Measurements from ENCODE around the gene CLEC16A.
"Not testable (repeated sequence)": the region's sequence is repeated elsewhere in the genome, so short reads cannot be mapped to it uniquely, and the experiment has no call there.

Gene CLEC16A

DNA sequence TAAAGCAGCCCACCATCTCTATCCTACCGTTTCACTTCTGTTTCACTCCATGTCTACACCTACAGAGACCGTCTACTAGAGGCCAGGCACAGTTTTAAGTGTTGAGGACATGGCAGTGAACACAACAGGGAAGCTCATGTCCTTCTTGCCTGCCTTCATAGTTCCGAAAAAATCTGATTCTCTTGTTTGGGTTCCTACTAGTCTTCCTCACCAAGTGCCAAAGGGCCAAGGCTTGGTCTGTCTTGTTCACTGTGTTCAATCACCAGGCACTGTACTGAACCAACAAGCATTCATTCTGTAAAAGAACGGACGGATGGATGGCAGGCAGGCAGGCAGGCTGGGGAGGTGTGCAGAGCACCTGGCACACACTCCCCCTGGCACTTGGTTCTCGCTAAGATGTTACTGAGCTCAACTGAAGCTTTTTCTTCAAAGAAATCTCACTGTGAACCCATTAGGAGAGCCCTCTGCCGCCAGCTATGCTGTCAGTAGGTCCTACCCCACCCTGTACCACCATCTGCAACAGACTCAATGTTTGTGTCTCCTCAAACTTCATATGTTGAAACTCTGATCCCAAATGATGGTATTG, 4.6 kb upstream of the CLEC16A start:
- no peak for DNase-seq (ENCODE audit: low read depth in 3 of 3, low spot score in 1 of 3)

DNA sequence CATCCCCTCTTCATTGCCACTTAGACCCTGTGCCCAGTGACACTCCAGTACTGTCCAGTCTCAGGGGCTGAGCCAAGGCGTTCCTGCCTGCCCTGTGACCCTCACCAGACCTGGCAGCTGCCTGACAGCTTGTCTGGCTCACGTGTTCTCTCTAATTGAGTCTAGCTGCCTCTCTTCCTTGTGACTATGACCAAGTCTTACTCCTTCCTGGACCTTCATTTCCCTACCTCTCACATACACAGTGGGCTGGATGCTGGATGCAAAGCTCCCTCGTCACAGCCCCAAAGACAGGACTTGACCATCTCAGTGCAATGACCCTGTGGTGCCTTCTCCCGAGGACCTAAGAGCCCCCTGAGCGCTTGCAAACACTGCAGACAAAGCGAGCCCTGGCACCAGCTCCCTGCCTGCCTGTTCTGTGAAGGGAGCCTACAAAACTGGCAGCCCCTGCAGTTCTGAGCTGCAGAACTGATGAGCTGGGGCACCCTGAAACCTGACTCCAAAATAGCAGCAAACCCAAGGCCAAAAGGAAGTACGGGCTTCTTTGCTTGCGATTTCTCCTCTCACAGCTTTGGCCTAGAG, 3.8 kb upstream of the CLEC16A start:
- DNase-seq (ENCODE audit: low read depth in 3 of 3, low spot score in 1 of 3) = no peak

DNA sequence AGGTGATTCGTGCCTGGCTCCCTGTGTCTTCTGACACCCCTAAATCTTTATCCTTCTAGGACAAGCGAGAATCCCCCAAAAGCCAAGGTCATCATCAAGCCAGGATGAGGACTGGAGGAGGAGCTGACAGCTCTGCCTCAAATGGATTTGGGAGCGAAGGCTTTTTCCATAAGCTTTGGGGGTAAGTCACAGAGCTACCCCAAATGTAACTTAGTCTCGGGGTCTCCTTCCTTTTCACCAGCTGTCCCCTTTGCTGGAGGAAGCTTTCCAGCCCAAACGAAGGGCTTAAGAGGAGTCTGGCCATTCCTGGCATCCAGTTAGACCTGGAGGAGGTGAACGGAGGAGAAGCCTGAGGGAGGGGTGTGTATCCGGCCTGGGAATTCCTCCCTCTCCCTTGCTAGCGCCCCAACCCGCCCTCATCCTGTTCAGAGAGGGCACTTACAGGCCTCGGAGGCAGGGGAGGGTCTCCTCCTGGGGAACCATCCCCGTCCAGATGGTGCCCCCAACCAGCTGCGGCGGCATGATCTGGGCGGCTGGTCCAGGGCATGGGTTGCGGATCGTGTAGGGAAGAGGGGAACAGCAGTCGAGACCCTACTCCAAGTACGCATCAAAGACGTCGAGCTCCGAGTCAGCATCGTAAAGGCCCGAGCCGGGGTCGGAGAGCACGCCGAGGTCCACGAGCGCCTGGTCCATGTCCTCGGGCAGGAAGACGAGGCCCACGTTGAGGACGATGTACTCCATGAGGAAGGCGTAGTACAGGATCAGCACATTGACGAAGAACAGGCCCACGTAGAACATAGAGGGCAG, 3.0 kb upstream of the CLEC16A start:
- DNase-seq (ENCODE audit: low read depth in 3 of 3, low spot score in 1 of 3) = no peak

- not testable (repeated sequence) for DNase-seq (ENCODE audit: low read depth in 3 of 3, low spot score in 1 of 3)
Measured at GRCh38 chr16:10941935-10942351, 2.4 kb upstream of the CLEC16A start.

DNA sequence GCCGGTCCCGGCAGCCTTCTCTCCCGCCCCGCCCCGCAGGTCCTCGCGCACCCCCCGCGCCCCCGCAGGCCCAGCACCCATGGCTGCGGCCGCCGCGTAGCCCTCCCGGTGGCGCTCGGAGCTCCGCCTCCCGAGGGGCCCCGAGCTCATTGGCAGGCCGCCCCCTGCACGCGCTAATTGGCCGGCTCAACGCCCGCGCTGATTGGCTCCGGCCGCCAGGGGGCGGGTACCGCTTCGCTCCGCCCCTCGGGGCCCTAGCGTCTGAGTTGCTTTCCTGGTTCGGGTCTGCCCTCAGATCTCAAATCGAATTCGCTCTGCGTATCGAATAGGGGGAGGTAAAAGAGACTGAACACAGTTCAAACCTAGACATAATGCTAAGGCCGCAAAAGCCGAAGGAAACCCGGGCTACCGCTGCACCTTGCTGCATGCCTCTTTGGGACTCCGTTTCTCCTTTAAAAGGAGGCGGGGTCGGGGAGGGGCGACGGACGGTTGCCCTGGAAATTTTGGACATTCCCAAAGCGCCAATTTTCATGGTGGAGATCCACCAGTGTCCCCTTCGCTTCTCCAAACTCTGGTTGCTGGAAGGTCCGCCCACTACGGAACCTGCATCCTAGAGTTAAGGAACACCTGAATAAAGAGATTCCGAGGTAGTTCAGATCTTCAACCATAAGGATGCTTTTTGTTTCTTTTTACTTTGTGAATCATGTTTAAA, 1.9 kb upstream of the CLEC16A start, which contains the start of gene DEXI:
DEXI (minus strand) TSS at position 117 of the 712 bp plus-strand sequence. CDS start 463 bp downstream, outside the sequence.
- DNase-seq (ENCODE audit: low read depth in 3 of 3, low spot score in 1 of 3) = peak; percentile 83 to 94 (median 92)

DNA sequence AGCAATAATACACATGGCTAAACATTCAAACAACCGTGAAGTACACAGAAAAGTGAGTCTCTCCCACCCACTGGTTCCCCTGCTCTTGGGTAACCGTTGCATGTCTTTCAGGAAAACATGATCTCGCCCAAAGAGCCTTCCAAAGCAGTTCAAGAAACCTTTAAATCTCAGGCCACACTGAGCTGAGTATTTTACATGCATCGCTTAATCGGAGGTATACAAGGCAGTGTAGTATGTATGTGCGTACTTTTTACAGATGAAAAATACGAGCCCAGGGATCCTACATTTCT, 1.4 kb upstream of the CLEC16A start:
- DNase-seq (ENCODE audit: low read depth in 3 of 3, low spot score in 1 of 3) = no peak

DNA sequence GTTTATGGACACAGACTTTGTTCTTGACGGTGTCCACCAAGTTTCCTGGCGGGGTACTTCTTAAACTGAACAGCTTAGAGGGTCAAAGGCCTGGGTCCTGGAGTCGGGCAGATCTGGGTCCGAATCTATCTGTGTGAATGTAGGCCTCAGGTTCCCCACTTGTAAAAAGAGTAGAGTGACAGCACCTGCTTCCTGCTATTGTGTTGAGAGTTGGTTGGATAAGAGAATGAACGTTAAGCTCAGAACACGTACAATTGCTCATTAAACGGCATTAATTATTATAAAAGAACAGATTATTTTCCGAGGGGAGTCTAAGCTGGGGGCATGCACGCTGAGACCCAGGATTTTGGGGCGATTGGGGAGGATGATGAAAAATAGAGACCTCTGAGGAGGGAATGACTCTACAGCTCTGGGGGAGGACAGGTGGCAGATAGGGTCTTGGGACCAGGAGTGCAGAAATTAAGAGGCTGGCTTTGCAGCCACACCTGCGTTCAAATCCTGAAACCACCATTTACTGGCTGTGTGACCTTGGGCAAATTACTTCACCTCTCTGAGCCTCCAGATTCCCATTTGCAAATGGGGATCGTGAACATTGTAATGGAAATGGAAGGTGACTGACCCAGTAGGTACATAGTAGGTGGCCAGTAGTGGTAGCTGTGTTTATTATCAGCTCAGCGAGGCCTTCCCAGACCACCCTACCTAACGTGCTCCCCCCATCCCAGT, 862 bp downstream of the CLEC16A start:
- DNase-seq (ENCODE audit: low read depth in 3 of 3, low spot score in 1 of 3) = no peak

GRCh38 chr16:10946308-10946707, 1.9 kb downstream of the CLEC16A start:
- no peak for DNase-seq (ENCODE audit: low read depth in 3 of 3, low spot score in 1 of 3)

- no peak for DNase-seq (ENCODE audit: low read depth in 3 of 3, low spot score in 1 of 3)
Measured at GRCh38 chr16:10947211-10947787, 2.9 kb downstream of the CLEC16A start.

DNA sequence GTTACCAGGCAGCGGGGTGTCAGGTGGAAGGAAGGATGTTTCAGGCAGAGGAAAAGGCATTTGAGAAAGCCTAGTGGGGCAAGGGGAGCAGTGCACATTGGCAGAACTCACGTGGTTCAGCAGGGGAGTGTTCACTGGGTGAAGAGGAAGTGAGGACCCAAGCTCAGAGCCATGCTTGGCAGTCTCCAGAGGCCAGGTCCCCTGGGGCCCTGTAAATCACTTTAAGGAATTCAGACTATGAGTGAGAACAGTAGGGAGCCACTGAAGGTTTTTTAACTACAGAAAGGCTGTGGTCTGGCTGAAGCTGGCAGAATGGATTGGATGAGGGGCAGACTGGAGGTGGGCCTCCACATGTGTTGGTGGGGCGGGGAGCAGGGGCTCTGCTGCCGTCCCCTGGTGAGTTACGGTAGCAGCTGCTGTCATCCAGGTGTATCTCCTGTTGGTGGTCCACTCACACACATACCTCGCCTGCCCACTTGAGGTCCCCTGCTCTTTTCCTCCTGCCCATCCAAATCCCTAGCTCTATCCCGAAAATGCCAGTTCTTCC, 5.1 kb downstream of the CLEC16A start:
- DNase-seq (ENCODE audit: low read depth in 3 of 3, low spot score in 1 of 3) = no peak

DNA sequence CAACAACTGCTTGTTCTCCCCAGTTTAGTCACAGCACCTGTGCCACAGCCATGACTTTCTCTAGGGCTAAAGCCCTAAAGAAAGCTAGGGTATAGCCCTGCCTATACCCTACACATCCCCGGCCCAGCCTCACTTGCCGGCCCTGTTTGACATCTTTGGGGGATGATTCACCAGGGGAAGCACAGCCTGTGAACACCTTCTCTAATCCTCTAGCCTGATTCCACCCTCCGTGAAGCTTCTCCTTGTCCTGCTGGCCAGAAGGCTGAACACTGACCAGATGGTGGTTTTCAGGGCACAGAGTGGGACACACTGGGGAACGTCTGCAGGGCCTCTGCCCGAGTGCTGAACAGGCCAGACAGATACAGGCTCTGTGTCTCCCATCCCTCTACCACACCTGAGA, 6.0 kb downstream of the CLEC16A start:
- no peak for DNase-seq (ENCODE audit: low read depth in 3 of 3, low spot score in 1 of 3)

DNA sequence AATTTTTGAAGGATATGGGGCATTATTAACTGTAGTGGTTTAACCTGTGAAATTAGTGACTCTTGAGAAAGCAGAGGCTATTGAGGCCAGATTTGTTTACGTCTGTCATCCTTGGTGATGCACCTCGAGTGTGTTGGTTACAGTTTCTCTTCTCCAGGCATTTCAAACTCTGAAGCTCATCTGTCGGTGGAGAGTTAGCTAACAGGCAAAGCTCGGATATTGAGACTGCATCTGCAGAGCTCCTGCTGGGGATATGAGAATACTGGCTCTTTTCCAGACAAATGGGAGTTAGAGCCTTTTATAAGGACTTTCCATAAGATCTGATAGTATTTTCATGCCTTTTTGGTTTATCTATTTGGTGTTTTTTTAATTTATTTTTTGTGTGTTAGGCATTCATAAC, 6.7 kb downstream of the CLEC16A start:
- DNase-seq (ENCODE audit: low read depth in 3 of 3, low spot score in 1 of 3) = no peak

DNA sequence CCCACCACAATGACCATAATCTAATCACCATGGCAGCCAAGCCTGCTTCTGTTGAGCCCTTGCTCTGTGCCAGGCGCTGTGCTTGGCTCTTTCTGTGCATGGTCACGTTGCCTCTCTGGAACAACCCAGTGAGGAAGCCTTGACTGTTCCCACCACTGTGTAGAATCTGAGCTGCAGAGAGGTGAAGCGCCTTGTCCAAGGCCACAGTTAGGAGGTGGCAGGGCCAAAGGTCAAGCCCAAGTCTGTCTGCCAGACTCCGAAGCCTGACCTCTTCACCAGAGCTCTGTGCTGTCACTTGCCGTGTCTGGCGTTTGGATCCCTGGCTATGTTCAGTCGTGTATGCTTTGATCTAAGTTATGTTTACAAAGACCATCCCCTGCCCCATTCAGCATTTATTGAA, 10.5 kb downstream of the CLEC16A start:
- no peak for DNase-seq (ENCODE audit: low read depth in 3 of 3, low spot score in 1 of 3)

- no peak for DNase-seq (ENCODE audit: low read depth in 3 of 3, low spot score in 1 of 3)
Measured at GRCh38 chr16:10957771-10958482, 13.6 kb downstream of the CLEC16A start.

- no peak for DNase-seq (ENCODE audit: low read depth in 3 of 3, low spot score in 1 of 3)
Measured at GRCh38 chr16:10959161-10959560, 14.8 kb downstream of the CLEC16A start.

GRCh38 chr16:10961231-10961630, 16.9 kb downstream of the CLEC16A start:
- DNase-seq (ENCODE audit: low read depth in 3 of 3, low spot score in 1 of 3) = no peak

DNA sequence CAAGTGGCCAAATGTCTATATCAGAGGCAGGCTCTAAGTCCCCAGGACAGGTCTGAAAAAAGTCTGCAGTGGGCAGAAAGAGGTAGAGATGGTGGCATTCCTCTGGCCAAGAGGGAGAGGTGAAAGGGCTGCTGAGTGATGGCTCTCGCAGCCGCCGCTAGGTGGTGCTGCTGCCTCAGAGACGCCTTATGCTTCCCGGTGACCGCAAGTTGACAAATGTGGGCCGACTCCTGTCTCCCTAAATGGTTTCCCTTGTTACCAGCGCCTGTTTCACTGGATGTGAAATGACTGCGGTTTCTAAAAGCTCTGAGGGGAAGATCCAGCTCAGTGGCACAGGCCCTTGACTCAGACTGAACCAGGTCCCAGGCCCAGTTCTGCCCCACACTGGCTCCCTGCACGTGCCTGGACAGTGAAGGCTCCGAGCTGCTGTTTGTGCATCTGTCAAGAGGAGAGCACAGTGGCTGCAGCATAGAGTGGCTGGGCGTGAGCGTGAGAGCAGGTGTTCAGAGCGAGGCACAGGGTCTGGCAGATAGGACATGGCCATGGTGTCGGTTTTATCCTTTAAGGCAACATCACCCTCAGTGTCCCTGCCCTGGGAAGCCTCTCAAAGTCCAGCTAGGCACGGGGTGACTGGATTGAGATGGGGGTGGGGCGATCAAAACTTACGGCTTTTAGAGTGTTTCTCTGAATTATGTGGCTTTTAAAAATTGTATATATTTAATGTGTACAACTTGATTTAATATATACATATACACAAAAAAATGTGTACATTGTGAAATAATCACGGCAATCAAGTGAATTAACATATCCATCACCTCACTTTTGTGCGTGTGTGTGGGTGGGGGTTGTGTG, 19.9 kb downstream of the CLEC16A start:
- peak; percentile 48 to 75 (median 60) for DNase-seq (ENCODE audit: low read depth in 3 of 3, low spot score in 1 of 3)

GRCh38 chr16:10964891-10965326, 20.5 kb downstream of the CLEC16A start:
- DNase-seq (ENCODE audit: low read depth in 3 of 3, low spot score in 1 of 3) = no peak

Data from stimulated activated CD4-positive, alpha-beta T cell treated with anti-CD3 and anti-CD28 coated beads, TNF-alpha, amount 100 ng/mL, for 1 hour (primary cell).